ENCODE data around the gene CD38. TPM values are rescaled to one million over a fixed set of nuclear protein-coding genes. Genes with fewer than 3 reads are reported as not detected.

CD38 gene
- total and polyA plus RNA-seq, 2 of the 13 experiments (the other 11 are each of a cell fraction or from before 2014, with no cell fraction given) = not detected

- ATAC-seq = no peak
- ChIA-PET POLR2A (no interaction called here), CTCF (ENCODE audit: low intra/inter-chr PET ratio, low total read pairs) (no interaction called here)
- intact Hi-C loops (cut with micrococcal nuclease; ENCODE audit: unreplicated experiment) = no loop called here
- Histone ChIP-seq H3K9me3 (ENCODE audit: low read length) (no peaks in the 10 kb centered on the region), H3K27me3 (ENCODE audit: control insufficient read depth in 1 of 2, insufficient read depth in 2 of 2, low read length in 2 of 2) (no peaks in the 10 kb centered on the region; a peak in 1 of 5 replicates), H4K20me1 (ENCODE audit: insufficient read depth, low read length) (no peaks in the 10 kb centered on the region), H3K27ac (ENCODE audit: extremely low read length, insufficient read depth, low read length) (no peak overlapping the region), H3K4me1 (ENCODE audit: insufficient read depth, low read length) (no peaks in the 10 kb centered on the region), H3K9ac (ENCODE audit: insufficient read depth, low read depth, low read length) (no peak overlapping the region), H3K36me3 (replicated peaks in 1 of 2; ENCODE audit: control insufficient read depth in 1 of 2, insufficient read depth in 2 of 2, low read length in 2 of 2) (no peaks in the 10 kb centered on the region), H2AFZ (ENCODE audit: low read length) (no peak overlapping the region), H3K4me3 (replicated peaks in 1 of 3; ENCODE audit: insufficient read depth in 1 of 3, low read depth in 2 of 3, low read length in 3 of 3) (no peak overlapping the region), H3K4me2 (ENCODE audit: low read depth, low read length) (no peak overlapping the region), H3K79me2 (ENCODE audit: insufficient read depth, low read length) (no peaks in the 10 kb centered on the region)
- in situ Hi-C loops (cut with HindIII; ENCODE audit: extremely low pct_ligation_motif_present, low pct_unique_long_range_greater_than_20kb) = loop anchor here (5.0 kb wide), 1 partner anchor 73 kb away; no protein-coding TSS in a partner anchor
- no TSS peak for BruUV-seq (replicated peaks)
- TF ChIP-seq MTF1 (CRISPR knock-in tag; IDR thresholded peaks at IDR 0.05) (no peak), CEBPG (CRISPR knock-in tag; IDR thresholded peaks at IDR 0.05) (no peak), ZNF773 (CRISPR knock-in tag; IDR thresholded peaks at IDR 0.05; ENCODE audit: borderline replicate concordance) (no peak), FOXJ3 (CRISPR knock-in tag; IDR thresholded peaks at IDR 0.05; ENCODE audit: borderline replicate concordance) (no peak), NCOR1 (IDR thresholded peaks at IDR 0.05; ENCODE audit: borderline replicate concordance, low read length) (no peak), ZMAT3 (CRISPR knock-in tag; conservative IDR thresholded peaks at IDR 0.05) (no peak)
- no peak for FAIRE-seq
- DNase-seq (ENCODE audit: low spot score) = no peak
- WGBS (ENCODE audit: low lambda C conversion rate) = 0% methylated on average over 3 of the region's 3 CpGs
These were observed 106.5 kb downstream of the CD38 start for GRCh38 chr4:15884666-15885065.

GRCh38 chr4:15885422-15885821 lies 107.3 kb downstream of the CD38 start:
- Histone ChIP-seq H3K9me3 (ENCODE audit: low read length) (no peaks in the 10 kb centered on the region), H3K27me3 (ENCODE audit: control insufficient read depth in 1 of 2, insufficient read depth in 2 of 2, low read length in 2 of 2) (no peaks in the 10 kb centered on the region; a peak in 1 of 5 replicates), H2AFZ (ENCODE audit: low read length) (no peak overlapping the region), H3K27ac (ENCODE audit: extremely low read length, insufficient read depth, low read length) (no peak overlapping the region), H3K9ac (ENCODE audit: insufficient read depth, low read depth, low read length) (no peak overlapping the region), H4K20me1 (ENCODE audit: insufficient read depth, low read length) (no peaks in the 10 kb centered on the region), H3K4me2 (ENCODE audit: low read depth, low read length) (no peak overlapping the region), H3K4me1 (ENCODE audit: insufficient read depth, low read length) (no peaks in the 10 kb centered on the region), H3K4me3 (replicated peaks in 1 of 3; ENCODE audit: insufficient read depth in 1 of 3, low read depth in 2 of 3, low read length in 3 of 3) (no peak overlapping the region), H3K79me2 (ENCODE audit: insufficient read depth, low read length) (no peaks in the 10 kb centered on the region), H3K36me3 (replicated peaks in 1 of 2; ENCODE audit: control insufficient read depth in 1 of 2, insufficient read depth in 2 of 2, low read length in 2 of 2) (no peaks in the 10 kb centered on the region)
- POLR2A ChIA-PET = no interaction called here
- CTCF ChIA-PET (ENCODE audit: low intra/inter-chr PET ratio, low total read pairs) = no interaction called here
- 26% methylated on average over 7 of the region's 7 CpGs for WGBS (ENCODE audit: low lambda C conversion rate)
- in situ Hi-C loops (cut with HindIII; ENCODE audit: extremely low pct_ligation_motif_present, low pct_unique_long_range_greater_than_20kb) = no loop called here
- FAIRE-seq = no peak
- ATAC-seq = no peak
- intact Hi-C loops (cut with micrococcal nuclease; ENCODE audit: unreplicated experiment) = no loop called here
- no peak for TF ChIP-seq CEBPG (CRISPR knock-in tag; IDR thresholded peaks at IDR 0.05)
- 0 out of 2 replicates have a peak, but pooled peaks have one; percentile 60 for TF ChIP-seq CEBPB (IDR thresholded peaks at IDR 0.05; ENCODE audit: borderline replicate concordance, low read depth, low read length)
- no TSS peak for BruUV-seq (replicated peaks)
- DNase-seq (ENCODE audit: low spot score) = no peak
